ENCODE measurements around the gene KRTAP20-1.

Gene KRTAP20-1

GRCh38 chr21:30616125-30616524 lies at the start of gene KRTAP20-1:
Gene KRTAP20-1 (plus strand): TSS chr21:30616425. CDS start chr21:30616455, 30 bp downstream.
- no peak for DNase-seq (ENCODE audit: low read depth)

GRCh38 chr21:30567617-30568016 lies 48.6 kb upstream of the KRTAP20-1 start:
- DNase-seq (ENCODE audit: low read depth), result no peak

DNA sequence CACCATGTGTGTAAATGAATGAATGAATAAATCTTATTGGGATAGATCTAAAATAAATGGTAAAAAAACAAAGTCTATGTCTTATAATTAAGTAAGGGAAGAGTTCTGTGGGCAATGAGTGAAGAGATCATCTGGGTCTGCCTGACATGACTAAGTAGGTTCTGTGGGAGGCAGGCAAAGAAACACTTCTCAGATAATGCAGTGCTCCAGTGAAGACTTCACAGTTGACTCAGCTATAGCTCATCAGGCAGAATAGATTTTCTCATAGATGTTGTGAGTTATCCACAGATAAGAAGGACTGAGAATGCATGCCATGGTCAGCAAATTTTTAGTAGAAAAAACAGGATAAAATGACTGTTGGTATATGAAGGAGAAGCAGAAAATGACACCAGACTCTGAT lies 38.5 kb upstream of the KRTAP20-1 start:
- no peak for DNase-seq (ENCODE audit: low read depth)

DNA sequence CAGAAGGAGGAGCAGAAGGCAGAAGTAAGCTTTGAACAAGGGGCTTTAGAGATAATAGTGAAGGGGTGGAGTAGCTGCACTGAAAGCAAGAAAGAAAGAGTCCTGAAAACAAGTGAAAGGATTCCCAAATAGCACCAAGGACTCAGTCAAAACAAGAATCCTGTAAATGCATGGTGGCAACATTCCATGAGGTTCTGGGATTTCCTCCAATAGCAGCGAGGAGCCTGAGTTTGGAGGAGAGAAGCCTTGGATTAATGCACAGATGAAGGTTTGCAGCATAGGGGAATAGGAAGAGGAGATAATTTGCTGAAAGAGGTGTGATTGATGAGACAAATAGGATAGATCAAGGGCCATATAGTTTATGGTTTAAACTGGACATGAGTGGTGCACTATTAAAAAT lies 36.9 kb upstream of the KRTAP20-1 start:
- DNase-seq (ENCODE audit: low read depth), result no peak

GRCh38 chr21:30580132-30580531 lies 36.1 kb upstream of the KRTAP20-1 start:
- no peak for DNase-seq (ENCODE audit: low read depth)

DNA sequence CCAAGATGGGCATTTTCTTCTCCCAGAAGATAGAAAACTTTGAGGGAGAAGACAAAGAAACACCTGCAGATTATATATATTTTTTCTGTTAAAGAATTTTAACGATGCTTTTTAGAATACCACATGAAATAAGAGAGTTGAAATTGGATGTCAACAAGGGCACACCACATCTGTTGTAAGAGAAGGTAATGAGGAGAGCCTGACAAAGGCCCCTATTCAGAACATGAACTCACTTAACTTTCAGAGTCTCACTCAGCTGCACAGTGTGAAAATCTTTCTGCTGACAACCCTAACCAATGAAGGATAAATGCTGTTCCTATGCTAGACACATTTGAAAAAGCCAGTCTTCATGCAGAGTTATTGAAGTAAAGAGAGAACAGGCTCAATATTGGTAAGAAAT lies 33.4 kb upstream of the KRTAP20-1 start:
- no peak for DNase-seq (ENCODE audit: low read depth)

- DNase-seq (ENCODE audit: low read depth), result no peak
Observed at GRCh38 chr21:30590297-30590696, 25.9 kb upstream of the KRTAP20-1 start, which contains the start of gene KRTAP22-2. Gene KRTAP22-2 (minus strand): TSS chr21:30590397.

- no peak for DNase-seq (ENCODE audit: low read depth)
Observed at GRCh38 chr21:30592140-30592539, 24.1 kb upstream of the KRTAP20-1 start, which contains the start of gene KRTAP6-3. Gene KRTAP6-3 (plus strand): TSS chr21:30592440. CDS start chr21:30592446, 6 bp downstream.

DNA sequence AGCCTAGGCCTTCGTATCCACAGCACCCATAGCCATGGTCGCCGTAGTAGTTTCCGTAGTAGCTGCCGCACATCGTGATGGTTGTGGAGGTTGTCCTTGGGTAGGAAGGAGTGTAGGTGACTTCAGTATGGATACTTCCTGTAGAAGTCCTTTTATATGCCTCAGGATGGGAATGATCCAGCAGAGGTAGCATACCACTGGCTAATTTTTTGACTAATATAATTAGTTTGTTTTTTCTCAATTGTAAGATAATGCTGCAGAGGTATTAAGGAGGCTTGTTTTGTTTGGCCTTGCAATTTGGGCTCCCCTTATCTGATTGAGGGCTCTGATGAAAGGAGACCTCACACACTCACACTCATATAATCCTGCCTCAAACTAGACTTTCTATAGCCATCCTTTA lies 17.4 kb upstream of the KRTAP20-1 start, which contains the start of gene KRTAP6-2:
TSS of gene KRTAP6-2 (minus strand) at position 101 of the 400 bp plus-strand sequence. CDS start at position 73, 28 bp downstream.
- DNase-seq (ENCODE audit: low read depth), result no peak

GRCh38 chr21:30600787-30601186 lies 15.4 kb upstream of the KRTAP20-1 start, which contains the start of gene KRTAP22-1:
Gene KRTAP22-1 (plus strand): TSS chr21:30601087.
- DNase-seq (ENCODE audit: low read depth), result no peak

GRCh38 chr21:30605968-30606367 lies 10.3 kb upstream of the KRTAP20-1 start:
- DNase-seq (ENCODE audit: low read depth), result no peak

DNA sequence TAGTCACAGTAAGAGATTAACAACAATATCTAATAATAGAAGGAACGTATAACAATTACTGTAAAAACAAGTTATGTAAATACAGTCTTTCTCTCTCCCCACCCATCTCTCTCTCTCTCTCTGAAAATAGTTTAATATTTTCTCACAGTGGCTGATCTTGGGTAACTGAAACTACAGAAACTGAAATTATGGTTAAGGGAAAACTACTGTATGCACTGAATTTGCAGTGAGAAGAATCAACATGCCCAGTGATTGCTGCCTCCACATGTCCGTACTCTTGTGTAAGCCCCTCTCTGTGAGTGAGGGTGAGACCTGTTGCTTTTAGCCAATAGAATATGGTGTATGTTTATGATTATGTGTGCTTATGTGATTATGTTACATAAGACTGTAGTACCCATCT lies 4.1 kb upstream of the KRTAP20-1 start:
- DNase-seq (ENCODE audit: low read depth), result no peak

DNA sequence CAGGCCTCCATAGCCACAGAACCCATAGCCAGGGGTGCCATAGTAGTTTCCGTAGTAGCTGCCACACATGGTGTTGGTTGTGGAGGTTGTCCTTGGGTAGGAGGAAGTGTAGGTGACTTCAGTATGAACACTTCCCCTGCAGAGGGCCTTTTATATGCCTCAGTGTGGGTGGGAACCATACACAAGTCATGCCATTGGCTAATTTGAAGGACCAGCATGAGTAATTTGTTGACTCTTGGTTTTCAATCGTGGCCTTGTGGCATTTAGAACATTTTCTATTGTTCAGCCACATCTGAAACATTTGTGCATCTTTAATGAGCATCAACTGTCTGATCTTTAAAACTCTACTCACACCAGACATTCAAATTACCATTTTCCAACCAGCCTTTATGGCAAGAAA lies 2.4 kb upstream of the KRTAP20-1 start, which contains the start of gene KRTAP6-1:
TSS of gene KRTAP6-1 (minus strand) at position 95 of the 400 bp plus-strand sequence. CDS start at position 69, 26 bp downstream.
- DNase-seq (ENCODE audit: low read depth), result no peak

DNA sequence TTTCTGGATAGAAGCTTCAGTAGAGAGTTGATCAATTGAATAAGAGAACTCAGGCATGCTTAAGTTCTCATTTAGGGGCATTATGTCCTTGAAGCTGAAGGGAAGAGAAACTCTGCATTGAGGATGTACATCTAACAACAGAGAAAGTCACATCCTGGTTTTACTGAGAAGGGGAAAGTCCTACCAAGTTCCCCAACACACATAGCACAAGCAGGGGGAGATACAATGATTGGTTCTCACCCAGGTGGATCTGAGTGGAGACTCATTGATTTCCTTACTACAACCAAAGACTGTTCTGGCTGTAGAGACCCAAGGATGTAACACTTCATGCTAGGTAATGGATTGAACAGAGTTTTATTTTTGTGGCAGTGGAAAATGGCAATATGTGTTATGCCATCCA lies 1.0 kb upstream of the KRTAP20-1 start:
- no peak for DNase-seq (ENCODE audit: low read depth)

- DNase-seq (ENCODE audit: low read depth), result no peak
Observed at GRCh38 chr21:30620080-30620479, 3.9 kb downstream of the KRTAP20-1 start.

- DNase-seq (ENCODE audit: low read depth), result no peak
Observed at GRCh38 chr21:30620522-30620921, 4.3 kb downstream of the KRTAP20-1 start, which contains the start of gene KRTAP20-4. Gene KRTAP20-4 (plus strand): TSS chr21:30620627.

- no peak for DNase-seq (ENCODE audit: low read depth)
Observed at GRCh38 chr21:30623362-30623761, 7.1 kb downstream of the KRTAP20-1 start.

DNA sequence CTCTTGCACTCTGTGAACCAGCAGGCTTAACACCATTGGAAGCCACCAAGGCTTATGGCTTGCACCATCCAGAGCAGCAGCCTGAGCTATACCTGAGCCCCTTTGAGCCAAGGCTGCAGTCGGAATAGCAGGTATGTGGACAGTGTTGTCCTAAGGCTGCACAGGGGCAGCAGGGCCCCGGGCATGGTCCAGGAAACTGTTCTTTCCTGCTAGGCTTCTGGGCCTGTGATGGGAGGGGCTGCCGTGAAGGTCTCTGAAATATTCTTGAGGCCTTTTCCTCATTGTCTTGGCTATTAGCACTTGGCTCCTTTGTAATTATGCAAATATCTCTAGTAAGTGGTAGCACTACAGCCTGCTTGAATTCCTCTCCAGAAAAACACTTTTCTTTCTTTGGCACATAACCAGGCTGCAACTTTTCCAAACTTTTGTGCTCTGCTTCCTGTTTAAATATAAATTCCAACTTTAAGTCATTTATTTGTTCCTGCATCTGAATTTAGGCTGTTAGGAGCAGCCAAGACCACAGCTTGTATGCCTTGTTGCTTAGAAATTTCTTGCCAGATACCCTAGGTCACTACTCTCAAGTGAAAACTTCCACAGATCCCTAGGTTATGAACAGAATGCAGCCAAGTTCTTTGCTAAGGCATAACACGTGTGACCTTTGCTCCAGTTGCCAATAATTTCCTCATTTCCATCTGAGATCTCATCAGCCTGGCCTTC lies 9.4 kb downstream of the KRTAP20-1 start:
- no peak for DNase-seq (ENCODE audit: low read depth)

- no peak for DNase-seq (ENCODE audit: low read depth)
Observed at GRCh38 chr21:30628109-30628508, 11.9 kb downstream of the KRTAP20-1 start.

DNA sequence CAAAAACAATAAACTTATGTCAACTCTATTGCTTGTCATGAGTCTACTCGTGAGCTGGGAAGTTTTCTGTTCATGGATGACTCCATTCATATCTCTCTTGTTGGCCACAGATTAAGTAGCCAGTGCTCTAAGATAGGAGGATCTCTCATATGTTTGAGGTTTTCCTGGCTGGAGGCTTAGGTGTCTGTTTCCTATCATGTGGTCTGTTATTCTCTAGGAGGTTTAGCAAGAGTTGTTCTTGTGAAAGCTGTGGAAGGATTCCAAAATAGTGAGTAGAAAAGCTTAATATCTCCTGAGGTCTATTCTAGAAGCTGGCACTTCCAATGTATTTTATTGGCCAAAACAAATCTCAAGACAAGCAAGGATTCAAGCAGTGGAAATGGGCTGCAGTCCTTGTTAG lies 13.0 kb downstream of the KRTAP20-1 start:
- no peak for DNase-seq (ENCODE audit: low read depth)

- DNase-seq (ENCODE audit: low read depth), result no peak
Observed at GRCh38 chr21:30634906-30635305, 18.7 kb downstream of the KRTAP20-1 start, which contains the start of gene KRTAP20-2. Gene KRTAP20-2 (plus strand): TSS chr21:30635206. CDS start chr21:30635264, 58 bp downstream.

DNA sequence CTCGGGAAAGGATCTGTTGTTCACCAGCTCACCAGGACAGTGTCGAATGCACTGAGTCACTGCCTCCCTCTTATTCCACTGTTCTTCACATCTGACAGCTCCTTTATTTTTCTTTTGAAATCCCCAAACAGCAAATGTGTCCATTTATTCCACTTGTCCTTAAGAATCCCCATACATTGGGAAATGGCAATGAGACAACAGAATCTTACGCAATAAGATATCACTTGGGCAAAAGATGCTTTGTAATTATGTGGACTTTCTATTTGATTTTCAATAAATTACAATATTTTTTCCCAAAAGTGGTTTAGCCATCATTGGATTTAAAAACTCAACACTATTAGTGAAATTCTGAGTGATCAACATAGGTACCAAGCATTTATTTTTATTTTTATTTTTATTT lies 22.5 kb downstream of the KRTAP20-1 start:
- DNase-seq (ENCODE audit: low read depth), result no peak

DNA sequence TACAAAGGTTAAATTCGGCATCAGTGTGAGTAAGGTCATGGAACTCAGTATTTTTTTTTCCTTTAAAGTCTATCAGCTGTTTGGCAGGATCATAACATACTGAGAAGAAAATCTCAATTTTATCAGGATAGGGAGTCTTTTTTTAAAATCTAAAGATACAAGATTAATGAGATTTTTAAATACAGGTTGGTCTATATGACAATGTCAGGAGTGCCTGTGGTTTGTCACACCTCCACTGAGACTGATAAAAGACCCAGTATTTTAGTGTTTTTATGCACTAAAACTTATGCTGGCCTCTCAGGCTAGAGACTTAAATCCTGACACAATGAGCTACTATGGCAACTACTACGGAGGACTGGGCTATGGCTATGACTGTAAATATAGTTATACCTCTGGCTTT lies 26.3 kb downstream of the KRTAP20-1 start, which contains the start of gene KRTAP20-3:
TSS of gene KRTAP20-3 (plus strand) at position 301 of the 400 bp plus-strand sequence.
- no peak for DNase-seq (ENCODE audit: low read depth)

Data from stimulated activated CD8-positive, alpha-beta memory T cell treated with anti-CD3 and anti-CD28 coated beads, Interleukin-7, amount 100 ng/mL, for 24 hours (primary cell).